NCI-H1694 treated with DMSO at 0.1 percent for 48 hours (cell line): ENCODE data around the gene SYNPR.

Experiments
- DNase-seq: peaks from one replicate; lab custom pipeline; 2025; lab: John Stamatoyannopoulos, UW

SYNPR gene

GRCh38 chr3:63473641-63474166, 195.6 kb downstream of the SYNPR start:
- no peak for DNase-seq

GRCh38 chr3:63474828-63475518, 196.9 kb downstream of the SYNPR start:
- no peak for DNase-seq

GRCh38 chr3:63477494-63478129, 199.5 kb downstream of the SYNPR start:
- DNase-seq: no peak

GRCh38 chr3:63478990-63479660, 201.0 kb downstream of the SYNPR start:
- no peak for DNase-seq

- DNase-seq: no peak
These were observed 201.5 kb downstream of the SYNPR start for GRCh38 chr3:63479661-63480035.

- DNase-seq: no peak
These were observed 203.5 kb downstream of the SYNPR start for GRCh38 chr3:63481627-63482026.

GRCh38 chr3:63482341-63482740, 204.2 kb downstream of the SYNPR start:
- DNase-seq: no peak

- no peak for DNase-seq
These were observed 214.4 kb downstream of the SYNPR start for GRCh38 chr3:63492464-63492863.

- no peak for DNase-seq
These were observed 215.0 kb downstream of the SYNPR start for GRCh38 chr3:63493101-63493500.

- DNase-seq: no peak
These were observed 216.5 kb downstream of the SYNPR start for GRCh38 chr3:63494646-63495045.

GRCh38 chr3:63497641-63498040, 219.5 kb downstream of the SYNPR start:
- DNase-seq: no peak

- DNase-seq: no peak
These were observed 222.1 kb downstream of the SYNPR start for GRCh38 chr3:63500196-63500595.

GRCh38 chr3:63508305-63508704, 230.2 kb downstream of the SYNPR start:
- no peak for DNase-seq

GRCh38 chr3:63508771-63509170, 230.7 kb downstream of the SYNPR start:
- DNase-seq: no peak

- DNase-seq: no peak
These were observed 235.7 kb downstream of the SYNPR start for GRCh38 chr3:63513791-63514190.

GRCh38 chr3:63514678-63515077, 236.6 kb downstream of the SYNPR start:
- no peak for DNase-seq

GRCh38 chr3:63519426-63519825, 241.3 kb downstream of the SYNPR start:
- no peak for DNase-seq

- DNase-seq: no peak
These were observed 243.5 kb downstream of the SYNPR start for GRCh38 chr3:63521657-63522056.

- DNase-seq: no peak
These were observed 245.0 kb downstream of the SYNPR start for GRCh38 chr3:63523100-63523499.

- DNase-seq: no peak
These were observed 250.4 kb downstream of the SYNPR start for GRCh38 chr3:63528325-63529000.

- no peak for DNase-seq
These were observed 254.4 kb downstream of the SYNPR start for GRCh38 chr3:63532521-63532920.

- DNase-seq: no peak
These were observed 260.8 kb downstream of the SYNPR start for GRCh38 chr3:63538919-63539318.

- DNase-seq: no peak
These were observed 277.7 kb downstream of the SYNPR start for GRCh38 chr3:63555767-63556166.
